HepG2 (cell line): ENCODE results near the gene FIBCD1. TPM values are rescaled to one million over a fixed set of nuclear protein-coding genes. Genes with fewer than 3 reads are reported as not detected.

Source experiments
- ATAC-seq: fragments of 200-7000 bp; cut with Tn5 transposase; 3 replicates; pipeline ENCODE4 v1.9.1; 2020; ENCODE audit warnings: mild to moderate bottlenecking, moderate library complexity
- BruUV-seq: library from RNA; stranded (reverse); fragments of 400-500 nt; replicated peaks from 2 replicates; lab custom pipeline; 2021; lab: Mats Ljungman, UMichigan
- CTCF ChIA-PET: fragments of 300-600 bp; formaldehyde crosslinking; extraction: SDS; loops from one replicate; lab custom pipeline; 2021; ENCODE audit warnings: low total read pairs, inconsistent platforms, low intra/inter-chr PET ratio; lab: Yijun Ruan, JAX
- POLR2A ChIA-PET: fragments of 350-600 bp; sonication (Branson Sonifier 250); formaldehyde crosslinking; loops from one replicate; lab custom pipeline; 2020; ENCODE audit warnings: antibody characterized with exemption, inconsistent platforms; lab: Yijun Ruan, JAX
- DNase-seq: peaks from one replicate; pipeline ENCODE4 v3.0.0-alpha.2; 2015; ENCODE audit warnings: low spot score
- FAIRE-seq: peaks from 3 replicates; lab custom pipeline; 2011; peaks lifted over from hg19 to GRCh38; lab: Jason Lieb, UNC
- H2AFZ ChIP-seq: one replicate; pipeline ENCODE4 v1.6.1; 2011; ENCODE audit warnings: low read length, inconsistent platforms
- H3K27ac ChIP-seq: fragments of 300-600 bp; 3 replicates; pipeline ENCODE4 v1.8.0; 2011; ENCODE audit warnings: mixed run types, mild to moderate bottlenecking, mixed read lengths, low read length, inconsistent platforms; ENCODE audit not compliant: insufficient read depth; ENCODE audit errors: extremely low read length
- H3K27me3 ChIP-seq, 2 experiments: fragments of 200-600 bp in 1 of 2; 2 replicates in 1 of 2; 3 replicates in 1 of 2; pipeline versions ENCODE4 v1.6.0 to v1.8.0; 2011; ENCODE audit warnings: low read length in 2 of 2, mild to moderate bottlenecking in 2 of 2, moderate library complexity in 2 of 2, inconsistent platforms in 1 of 2; ENCODE audit not compliant: insufficient read depth in 2 of 2, control insufficient read depth in 1 of 2
- H3K36me3 ChIP-seq, 2 experiments: fragments of 200-600 bp in 1 of 2; replicated peaks in 1 of 2; 2 replicates in 1 of 2; 3 replicates in 1 of 2; pipeline versions ENCODE4 v1.5.1 to v1.8.0; 2011; ENCODE audit warnings: low read length in 2 of 2, inconsistent platforms in 1 of 2; ENCODE audit not compliant: insufficient read depth in 2 of 2, control insufficient read depth in 1 of 2
- H3K4me1 ChIP-seq: 2 replicates; pipeline ENCODE4 v1.5.1; 2012; ENCODE audit warnings: low read length, inconsistent platforms; ENCODE audit not compliant: insufficient read depth
- H3K4me2 ChIP-seq: 2 replicates; pipeline ENCODE4 v1.6.0; 2011; ENCODE audit warnings: low read depth, low read length, inconsistent platforms
- H3K4me3 ChIP-seq, 3 experiments: fragments of 200-600 bp in 1 of 3; sonication (generic), shearing (Covaris generic) in 1 of 3; replicated peaks in 1 of 3; 2 replicates each; pipeline ENCODE4 v1.5.1; 2011 to 2016; ENCODE audit warnings: low read length in 3 of 3, inconsistent platforms in 2 of 3, low read depth in 2 of 3, mild to moderate bottlenecking in 2 of 3, control low read depth in 1 of 3, mixed read lengths in 1 of 3; ENCODE audit not compliant: insufficient read depth in 1 of 3
- H3K79me2 ChIP-seq: one replicate; pipeline ENCODE4 v1.6.1; 2011; ENCODE audit warnings: low read length, inconsistent platforms; ENCODE audit not compliant: insufficient read depth
- H3K9ac ChIP-seq: 2 replicates; pipeline ENCODE4 v1.6.0; 2011; ENCODE audit warnings: mild to moderate bottlenecking, low read depth, low read length, inconsistent platforms; ENCODE audit not compliant: insufficient read depth
- H3K9me3 ChIP-seq: 2 replicates; pipeline ENCODE4 v1.5.1; 2012; ENCODE audit warnings: mild to moderate bottlenecking, low read length
- H4K20me1 ChIP-seq: 2 replicates; pipeline ENCODE4 v1.6.0; 2011; ENCODE audit warnings: inconsistent platforms, mild to moderate bottlenecking, low read length, moderate library complexity; ENCODE audit not compliant: insufficient read depth
- ARNT2 ChIP-seq: sonication (generic); formaldehyde crosslinking; IDR thresholded peaks from 2 replicates; pipeline ENCODE4 v1.8.0; 2022; ENCODE audit warnings: mild to moderate bottlenecking, low read depth, missing genetic modification reagents, moderate library complexity
- SMYD3 ChIP-seq: sonication (generic); formaldehyde crosslinking; IDR thresholded peaks from 2 replicates; pipeline ENCODE4 v1.8.1; 2023; ENCODE audit warnings: mild to moderate bottlenecking, missing genetic modification reagents
- ZNF33B ChIP-seq: sonication (generic); formaldehyde crosslinking; IDR thresholded peaks from 2 replicates; pipeline ENCODE4 v1.5.1; 2020; ENCODE audit warnings: mild to moderate bottlenecking, missing genetic modification reagents
- ZNF446 ChIP-seq: sonication (generic); formaldehyde crosslinking; IDR thresholded peaks from 2 replicates; pipeline ENCODE4 v1.5.0; 2020; ENCODE audit warnings: mild to moderate bottlenecking, missing genetic modification reagents
- ZNF556 ChIP-seq: sonication (generic); formaldehyde crosslinking; IDR thresholded peaks from 2 replicates; pipeline ENCODE4 v1.4.0; 2020; ENCODE audit warnings: mild to moderate bottlenecking, missing genetic modification reagents, borderline replicate concordance
- ZNF709 ChIP-seq: sonication (generic); formaldehyde crosslinking; IDR thresholded peaks from 2 replicates; pipeline ENCODE4 v1.5.0; 2020; ENCODE audit warnings: mild to moderate bottlenecking, missing genetic modification reagents
- ZSCAN29 ChIP-seq: sonication (generic); formaldehyde crosslinking; conservative IDR thresholded peaks from 2 replicates; pipeline ENCODE4 v1.4.0; 2020; ENCODE audit warnings: mild to moderate bottlenecking, missing genetic modification reagents
- WGBS: methylation state at CpG from one replicate; pipeline ENCODE4 v1.1.6; 2017; ENCODE audit warnings: low lambda C conversion rate; 5-methylcytosine and 5-hydroxymethylcytosine counted together
- in situ Hi-C: cut with HindIII; loops from 2 replicates; pipeline ENCODE4 v1.10.0; 2017; ENCODE audit warnings: low pct_unique_long_range_greater_than_20kb; ENCODE audit not compliant: extremely low pct_ligation_motif_present
- intact Hi-C: fragments of 100-400 bp; cut with micrococcal nuclease; formaldehyde crosslinking; loops from one replicate; pipeline ENCODE4 v1.10.0; 2022; ENCODE audit not compliant: unreplicated experiment
- polyA plus RNA-seq, 8 experiments: library from polyadenylated mRNA; depleted of rRNA in 3 of 8; stranded (reverse) in 7 of 8; unstranded in 1 of 8; fragments of >200 nt; fragmentation: Illumina TruSeq in 4 of 8; extraction: Trizol in 4 of 8; gene quantifications; 2 replicates each; pipeline versions ENCODE4 v1.2.1 to v1.2.3, GENCODE V29; 2011 to 2016; ENCODE audit warnings: low read depth in 4 of 8, missing spikeins in 1 of 8, mixed read lengths in 1 of 8; ENCODE audit not compliant: insufficient read depth in 1 of 8
- total RNA-seq, 5 experiments: library from RNA; depleted of rRNA; stranded (reverse); fragments of >200 nt; fragmentation: Illumina TruSeq; extraction: Trizol; gene quantifications; 2 replicates each; pipeline ENCODE4 v1.2.3, GENCODE V29; 2016; ENCODE audit warnings: low read depth in 1 of 5
- TF ChIP-seq, protein P1 (sequence below): sonication (generic); formaldehyde crosslinking; IDR thresholded peaks from 2 replicates; pipeline ENCODE4 v1.5.0; 2020; ENCODE audit warnings: mild to moderate bottlenecking, missing genetic modification reagents, borderline replicate concordance
- TF ChIP-seq, protein P2 (sequence below): IDR thresholded peaks from 2 replicates; pipeline ENCODE4 v1.6.1; 2016; ENCODE audit warnings: missing genetic modification reagents, missing compliant biosample characterization
- TF ChIP-seq, protein P3 (sequence below): sonication (generic); formaldehyde crosslinking; IDR thresholded peaks from 2 replicates; pipeline ENCODE4 v1.4.0; 2020; ENCODE audit warnings: missing genetic modification reagents, borderline replicate concordance
- TF ChIP-seq, protein P4 (sequence below): sonication (generic); formaldehyde crosslinking; IDR thresholded peaks from 2 replicates; pipeline ENCODE4 v1.8.0; 2022; ENCODE audit warnings: missing genetic modification reagents, mild to moderate bottlenecking, inconsistent platforms, borderline replicate concordance

FIBCD1 gene
- total and polyA plus RNA-seq, 2 of the 13 experiments (the other 11 are each of a cell fraction or from before 2014, with no cell fraction given) = 0.55 to 0.89 TPM

DNA sequence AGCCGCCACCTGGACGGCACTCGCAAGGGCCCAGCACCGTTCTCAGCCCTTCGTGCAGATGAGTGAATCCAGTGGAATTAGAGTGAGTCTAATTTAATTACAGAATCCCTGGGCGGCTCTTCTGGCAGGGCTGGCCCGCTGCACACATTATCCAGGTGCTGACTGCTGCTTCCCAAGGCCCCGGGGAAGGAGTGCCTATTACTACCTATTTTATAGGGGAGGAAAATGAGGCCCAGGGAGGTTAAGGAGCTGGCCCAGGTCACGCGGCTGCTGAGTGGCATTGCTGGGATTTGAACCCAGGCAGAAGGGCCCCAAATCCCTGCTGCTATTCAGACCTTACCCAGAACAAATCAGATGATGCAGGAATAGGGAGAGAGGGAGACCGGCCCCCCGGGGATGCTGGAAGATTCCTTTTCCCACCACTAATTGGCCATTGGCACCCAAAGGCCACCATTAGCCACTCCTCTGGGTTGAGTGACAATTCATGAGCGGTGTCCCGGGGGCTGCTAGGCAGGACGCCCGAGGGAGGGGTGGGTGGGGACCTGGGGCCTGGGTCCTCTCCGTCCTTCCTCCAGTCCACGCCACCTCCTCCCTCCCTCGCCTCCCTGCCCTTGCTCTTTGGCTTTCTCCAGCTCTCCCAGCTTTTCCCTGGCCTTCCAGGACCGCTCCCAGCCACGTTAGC is 32.2 kb downstream of the FIBCD1 start:
- in situ Hi-C loops = no loop called here
- Histone ChIP-seq H3K27me3 (peaks cover 24 to 85% of the 10 kb centered on the region in 2 experiments; a peak in 4 of 5 replicates), H3K4me1 (peaks cover 18% of the 10 kb centered on the region), H3K27ac (no peak overlapping the region), H3K9ac (no peak overlapping the region), H3K4me3 (no peak overlapping the region), H2AFZ (no peak overlapping the region), H3K36me3 (no peaks in the 10 kb centered on the region), H4K20me1 (no peaks in the 10 kb centered on the region), H3K9me3 (no peaks in the 10 kb centered on the region), H3K79me2 (no peaks in the 10 kb centered on the region), H3K4me2 (no peak overlapping the region)
- BruUV-seq = no TSS peak
- FAIRE-seq (no peak), DNase-seq (no peak), ATAC-seq (no peak)
- WGBS = 31% methylated on average over 14 of the region's 21 CpGs
- intact Hi-C loops = no loop called here
- CTCF ChIA-PET = no interaction called here
- POLR2A ChIA-PET = no interaction called here
- TF ChIP-seq ZNF33B (CRISPR knock-in tag) = no peak
- no peak for TF ChIP-seq SMYD3 (CRISPR knock-in tag)
- no peak for TF ChIP-seq ARNT2 (CRISPR knock-in tag)
- TF ChIP-seq, protein P1, sequence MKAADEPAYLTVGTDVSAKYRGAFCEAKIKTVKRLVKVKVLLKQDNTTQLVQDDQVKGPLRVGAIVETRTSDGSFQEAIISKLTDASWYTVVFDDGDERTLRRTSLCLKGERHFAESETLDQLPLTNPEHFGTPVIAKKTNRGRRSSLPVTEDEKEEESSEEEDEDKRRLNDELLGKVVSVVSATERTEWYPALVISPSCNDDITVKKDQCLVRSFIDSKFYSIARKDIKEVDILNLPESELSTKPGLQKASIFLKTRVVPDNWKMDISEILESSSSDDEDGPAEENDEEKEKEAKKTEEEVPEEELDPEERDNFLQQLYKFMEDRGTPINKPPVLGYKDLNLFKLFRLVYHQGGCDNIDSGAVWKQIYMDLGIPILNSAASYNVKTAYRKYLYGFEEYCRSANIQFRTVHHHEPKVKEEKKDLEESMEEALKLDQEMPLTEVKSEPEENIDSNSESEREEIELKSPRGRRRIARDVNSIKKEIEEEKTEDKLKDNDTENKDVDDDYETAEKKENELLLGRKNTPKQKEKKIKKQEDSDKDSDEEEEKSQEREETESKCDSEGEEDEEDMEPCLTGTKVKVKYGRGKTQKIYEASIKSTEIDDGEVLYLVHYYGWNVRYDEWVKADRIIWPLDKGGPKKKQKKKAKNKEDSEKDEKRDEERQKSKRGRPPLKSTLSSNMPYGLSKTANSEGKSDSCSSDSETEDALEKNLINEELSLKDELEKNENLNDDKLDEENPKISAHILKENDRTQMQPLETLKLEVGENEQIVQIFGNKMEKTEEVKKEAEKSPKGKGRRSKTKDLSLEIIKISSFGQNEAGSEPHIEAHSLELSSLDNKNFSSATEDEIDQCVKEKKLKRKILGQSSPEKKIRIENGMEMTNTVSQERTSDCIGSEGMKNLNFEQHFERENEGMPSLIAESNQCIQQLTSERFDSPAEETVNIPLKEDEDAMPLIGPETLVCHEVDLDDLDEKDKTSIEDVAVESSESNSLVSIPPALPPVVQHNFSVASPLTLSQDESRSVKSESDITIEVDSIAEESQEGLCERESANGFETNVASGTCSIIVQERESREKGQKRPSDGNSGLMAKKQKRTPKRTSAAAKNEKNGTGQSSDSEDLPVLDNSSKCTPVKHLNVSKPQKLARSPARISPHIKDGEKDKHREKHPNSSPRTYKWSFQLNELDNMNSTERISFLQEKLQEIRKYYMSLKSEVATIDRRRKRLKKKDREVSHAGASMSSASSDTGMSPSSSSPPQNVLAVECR = no peak
- TF ChIP-seq, protein P2, sequence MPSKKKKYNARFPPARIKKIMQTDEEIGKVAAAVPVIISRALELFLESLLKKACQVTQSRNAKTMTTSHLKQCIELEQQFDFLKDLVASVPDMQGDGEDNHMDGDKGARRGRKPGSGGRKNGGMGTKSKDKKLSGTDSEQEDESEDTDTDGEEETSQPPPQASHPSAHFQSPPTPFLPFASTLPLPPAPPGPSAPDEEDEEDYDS (CRISPR knock-in tag) = no peak
- no peak for TF ChIP-seq ZNF709 (CRISPR knock-in tag)
- TF ChIP-seq, protein P3, sequence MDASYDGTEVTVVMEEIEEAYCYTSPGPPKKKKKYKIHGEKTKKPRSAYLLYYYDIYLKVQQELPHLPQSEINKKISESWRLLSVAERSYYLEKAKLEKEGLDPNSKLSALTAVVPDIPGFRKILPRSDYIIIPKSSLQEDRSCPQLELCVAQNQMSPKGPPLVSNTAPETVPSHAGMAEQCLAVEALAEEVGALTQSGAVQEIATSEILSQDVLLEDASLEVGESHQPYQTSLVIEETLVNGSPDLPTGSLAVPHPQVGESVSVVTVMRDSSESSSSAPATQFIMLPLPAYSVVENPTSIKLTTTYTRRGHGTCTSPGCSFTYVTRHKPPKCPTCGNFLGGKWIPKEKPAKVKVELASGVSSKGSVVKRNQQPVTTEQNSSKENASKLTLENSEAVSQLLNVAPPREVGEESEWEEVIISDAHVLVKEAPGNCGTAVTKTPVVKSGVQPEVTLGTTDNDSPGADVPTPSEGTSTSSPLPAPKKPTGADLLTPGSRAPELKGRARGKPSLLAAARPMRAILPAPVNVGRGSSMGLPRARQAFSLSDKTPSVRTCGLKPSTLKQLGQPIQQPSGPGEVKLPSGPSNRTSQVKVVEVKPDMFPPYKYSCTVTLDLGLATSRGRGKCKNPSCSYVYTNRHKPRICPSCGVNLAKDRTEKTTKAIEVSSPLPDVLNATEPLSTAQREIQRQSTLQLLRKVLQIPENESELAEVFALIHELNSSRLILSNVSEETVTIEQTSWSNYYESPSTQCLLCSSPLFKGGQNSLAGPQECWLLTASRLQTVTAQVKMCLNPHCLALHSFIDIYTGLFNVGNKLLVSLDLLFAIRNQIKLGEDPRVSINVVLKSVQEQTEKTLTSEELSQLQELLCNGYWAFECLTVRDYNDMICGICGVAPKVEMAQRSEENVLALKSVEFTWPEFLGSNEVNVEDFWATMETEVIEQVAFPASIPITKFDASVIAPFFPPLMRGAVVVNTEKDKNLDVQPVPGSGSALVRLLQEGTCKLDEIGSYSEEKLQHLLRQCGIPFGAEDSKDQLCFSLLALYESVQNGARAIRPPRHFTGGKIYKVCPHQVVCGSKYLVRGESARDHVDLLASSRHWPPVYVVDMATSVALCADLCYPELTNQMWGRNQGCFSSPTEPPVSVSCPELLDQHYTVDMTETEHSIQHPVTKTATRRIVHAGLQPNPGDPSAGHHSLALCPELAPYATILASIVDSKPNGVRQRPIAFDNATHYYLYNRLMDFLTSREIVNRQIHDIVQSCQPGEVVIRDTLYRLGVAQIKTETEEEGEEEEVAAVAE = no peak
- TF ChIP-seq, protein P4, sequence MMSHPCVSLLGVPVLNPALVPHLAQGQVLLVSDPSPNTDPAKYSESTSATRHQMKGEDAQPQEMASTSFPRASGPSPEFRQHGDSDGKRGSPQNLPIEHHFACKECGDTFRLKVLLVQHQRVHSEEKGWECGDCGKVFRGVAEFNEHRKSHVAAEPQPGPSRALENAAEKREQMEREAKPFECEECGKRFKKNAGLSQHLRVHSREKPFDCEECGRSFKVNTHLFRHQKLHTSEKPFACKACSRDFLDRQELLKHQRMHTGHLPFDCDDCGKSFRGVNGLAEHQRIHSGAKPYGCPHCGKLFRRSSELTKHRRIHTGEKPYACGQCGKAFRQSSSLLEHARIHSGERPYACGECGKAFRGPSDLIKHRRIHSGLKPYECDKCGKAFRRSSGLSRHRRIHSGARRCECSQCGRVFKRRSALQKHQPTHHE (CRISPR knock-in tag) = no peak
- TF ChIP-seq ZNF446 (CRISPR knock-in tag) = no peak
- no peak for TF ChIP-seq ZNF556 (CRISPR knock-in tag)
- no peak for TF ChIP-seq ZSCAN29
